ENCODE results near the gene PRKRIP1. TPM values are rescaled to one million over a fixed set of nuclear protein-coding genes. Genes with fewer than 3 reads are reported as not detected.

PRKRIP1 gene
- total and polyA plus RNA-seq, 4 donors: 14.6 to 29.2 (median 23.6) TPM

- ATAC-seq (ENCODE audit: insufficient read depth, low FRiP score): no peak
- Histone ChIP-seq H3K4me1 (ENCODE audit: control insufficient read depth in 5 of 5, insufficient read depth in 5 of 5, low read length in 5 of 5) (no peaks in the 10 kb centered on the region), H3K27ac (ENCODE audit: low read depth in 1 of 2, low read length in 1 of 2) (no peak overlapping the region), H3K27me3 (ENCODE audit: control insufficient read depth in 3 of 3, insufficient read depth in 3 of 3, low read length in 2 of 3) (no peaks in the 10 kb centered on the region), H3K9me3 (ENCODE audit: control insufficient read depth in 4 of 4, insufficient read depth in 3 of 4, low read length in 3 of 4) (no peaks in the 10 kb centered on the region), H3K9ac (ENCODE audit: insufficient read depth in 1 of 2, low read length in 2 of 2) (no peak overlapping the region), H3K36me3 (ENCODE audit: control insufficient read depth in 4 of 4, insufficient read depth in 4 of 4, low read length in 4 of 4) (peaks cover 7 to 35% (median 20%) of the 10 kb centered on the region in 4 donors), H3K4me3 (no peak overlapping the region)
- no peak for TF ChIP-seq CTCF (IDR thresholded peaks at IDR 0.05; ENCODE audit: control extremely low read depth, extremely low read depth)
- 62 to 65% methylated on average over 3 of the region's 3 CpGs for WGBS, 2 donors
- DNase-seq: no peak
Observed at GRCh38 chr7:102417105-102417504, 20.9 kb downstream of the PRKRIP1 start.

- WGBS, 2 donors: 93 to 96% methylated on average over 5 of the region's 5 CpGs
- Histone ChIP-seq H3K27ac (ENCODE audit: low read depth in 1 of 2, low read length in 1 of 2) (no peak overlapping the region), H3K36me3 (ENCODE audit: control insufficient read depth in 4 of 4, insufficient read depth in 4 of 4, low read length in 4 of 4) (peaks cover 7 to 29% (median 18%) of the 10 kb centered on the region in 4 donors), H3K4me3 (no peak overlapping the region), H3K4me1 (ENCODE audit: control insufficient read depth in 5 of 5, insufficient read depth in 5 of 5, low read length in 5 of 5) (no peaks in the 10 kb centered on the region), H3K27me3 (ENCODE audit: control insufficient read depth in 3 of 3, insufficient read depth in 3 of 3, low read length in 2 of 3) (no peaks in the 10 kb centered on the region), H3K9ac (ENCODE audit: insufficient read depth in 1 of 2, low read length in 2 of 2) (no peak overlapping the region), H3K9me3 (ENCODE audit: control insufficient read depth in 4 of 4, insufficient read depth in 3 of 4, low read length in 3 of 4) (no peaks in the 10 kb centered on the region)
- TF ChIP-seq CTCF (IDR thresholded peaks at IDR 0.05; ENCODE audit: control extremely low read depth, extremely low read depth): no peak
- no peak for ATAC-seq (ENCODE audit: insufficient read depth, low FRiP score)
- DNase-seq: no peak
Observed at GRCh38 chr7:102418592-102418991, 22.4 kb downstream of the PRKRIP1 start.

GRCh38 chr7:102421706-102422240 lies 25.6 kb downstream of the PRKRIP1 start:
- no peak overlapping the region for H3K4me3 ChIP-seq
- H3K36me3 ChIP-seq (ENCODE audit: control insufficient read depth in 4 of 4, insufficient read depth in 4 of 4, low read length in 4 of 4): peaks cover 7 to 34% (median 25%) of the 10 kb centered on the region in 4 donors
- DNase-seq (no peak), ATAC-seq (ENCODE audit: insufficient read depth, low FRiP score) (no peak)
- no peak overlapping the region for H3K9ac ChIP-seq (ENCODE audit: insufficient read depth in 1 of 2, low read length in 2 of 2)
- no peaks in the 10 kb centered on the region for H3K4me1 ChIP-seq (ENCODE audit: control insufficient read depth in 5 of 5, insufficient read depth in 5 of 5, low read length in 5 of 5)
- H3K27ac ChIP-seq (ENCODE audit: low read depth in 1 of 2, low read length in 1 of 2): no peak overlapping the region
- 89 to 95% methylated on average over 10 of the region's 10 CpGs for WGBS, 2 donors
- H3K9me3 ChIP-seq (ENCODE audit: control insufficient read depth in 4 of 4, insufficient read depth in 3 of 4, low read length in 3 of 4): peaks cover 0 to 2% (median 0%) of the 10 kb centered on the region in 4 donors
- no peaks in the 10 kb centered on the region for H3K27me3 ChIP-seq (ENCODE audit: control insufficient read depth in 3 of 3, insufficient read depth in 3 of 3, low read length in 2 of 3)
- no peak for TF ChIP-seq CTCF (IDR thresholded peaks at IDR 0.05; ENCODE audit: control extremely low read depth, extremely low read depth)

- peaks cover 5 to 31% (median 19%) of the 10 kb centered on the region in 4 donors for H3K36me3 ChIP-seq (ENCODE audit: control insufficient read depth in 4 of 4, insufficient read depth in 4 of 4, low read length in 4 of 4)
- H3K4me3 ChIP-seq: no peak overlapping the region
- TF ChIP-seq CTCF (IDR thresholded peaks at IDR 0.05; ENCODE audit: control extremely low read depth, extremely low read depth): no peak
- H3K27me3 ChIP-seq (ENCODE audit: control insufficient read depth in 3 of 3, insufficient read depth in 3 of 3, low read length in 2 of 3): no peaks in the 10 kb centered on the region
- peaks cover 0 to 2% (median 0%) of the 10 kb centered on the region in 4 donors for H3K9me3 ChIP-seq (ENCODE audit: control insufficient read depth in 4 of 4, insufficient read depth in 3 of 4, low read length in 3 of 4)
- WGBS, 2 donors: 75 to 84% methylated on average over 12 of the region's 12 CpGs
- peaks cover 0 to under 1% (median 0%) of the 10 kb centered on the region in 5 donors for H3K4me1 ChIP-seq (ENCODE audit: control insufficient read depth in 5 of 5, insufficient read depth in 5 of 5, low read length in 5 of 5)
- DNase-seq (no peak), ATAC-seq (ENCODE audit: insufficient read depth, low FRiP score) (no peak)
- no peak overlapping the region for H3K27ac ChIP-seq (ENCODE audit: low read depth in 1 of 2, low read length in 1 of 2)
- no peak overlapping the region for H3K9ac ChIP-seq (ENCODE audit: insufficient read depth in 1 of 2, low read length in 2 of 2)
Observed at GRCh38 chr7:102424129-102424551, 28.0 kb downstream of the PRKRIP1 start.
